AG04450 (cell line): ENCODE measurements around the gene METTL5. TPM values are rescaled to one million over a fixed set of nuclear protein-coding genes. Genes with fewer than 3 reads are reported as not detected.

ENCODE experiments used
- CTCF ChIA-PET: fragments of 300-600, 350-600 bp; formaldehyde crosslinking; extraction: SDS; loops from one replicate; lab custom pipeline; 2022; ENCODE audit warnings: antibody characterized with exemption, inconsistent platforms; lab: Charles Lee
- POLR2A ChIA-PET: fragments of 350-600 bp; formaldehyde crosslinking; extraction: SDS; loops from one replicate; lab custom pipeline; 2021; ENCODE audit warnings: antibody characterized with exemption, inconsistent platforms; lab: Yijun Ruan, JAX
- DNase-seq: peaks from one replicate; pipeline ENCODE4 v3.0.0-alpha.2; 2011; ENCODE audit warnings: low read depth, low spot score
- H3K27ac ChIP-seq: one replicate; pipeline ENCODE4 v1.5.1; 2012; ENCODE audit warnings: low read depth, low read length, control low read depth
- H3K27me3 ChIP-seq: one replicate; pipeline ENCODE4 v1.6.0; 2012; ENCODE audit warnings: low read length; ENCODE audit not compliant: control insufficient read depth, insufficient read depth
- H3K4me3 ChIP-seq: 2 replicates; pipeline ENCODE4 v1.5.1; 2011; ENCODE audit warnings: mild to moderate bottlenecking, low read depth, low read length, control low read depth
- H3K9me3 ChIP-seq: 2 replicates; pipeline ENCODE4 v1.5.1; 2012; ENCODE audit warnings: low read length; ENCODE audit not compliant: control insufficient read depth, insufficient read depth
- CTCF ChIP-seq: IDR thresholded peaks from 2 replicates; pipeline ENCODE4 v1.5.1; 2011; ENCODE audit warnings: low read depth, low read length, control low read depth, inconsistent platforms
- polyA plus RNA-seq: library from polyadenylated mRNA; depleted of rRNA; stranded (reverse); fragments of >200 nt; gene quantifications from 2 replicates; pipeline ENCODE4 v1.2.3, GENCODE V29; 2011

METTL5 gene
- polyA plus RNA-seq, 1 experiment, result 45.0 TPM

DNA sequence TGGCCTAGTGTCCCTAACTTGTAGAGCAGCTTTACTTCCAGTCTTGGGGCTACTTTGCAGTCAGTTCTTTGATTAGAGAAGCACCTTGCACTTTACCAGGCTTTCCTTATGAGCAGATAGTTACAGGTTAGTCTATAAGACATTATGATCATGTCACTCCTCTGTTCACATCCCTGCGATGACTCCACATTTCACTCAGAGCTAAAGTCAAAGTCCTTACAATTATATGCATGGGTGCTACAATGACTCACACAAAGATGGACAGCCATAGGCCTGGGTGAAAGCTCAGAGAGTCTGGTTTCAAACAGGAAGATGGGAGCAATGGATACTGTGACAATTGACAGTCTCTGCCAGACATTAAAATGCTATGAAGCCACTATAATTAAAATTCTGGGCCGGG lies 53.1 kb downstream of the METTL5 start:
- POLR2A ChIA-PET, result interaction anchor here (0.6 kb wide), 1 partner anchor 319 kb away, joined by 4 read pairs; no protein-coding TSS in a partner anchor
- Histone ChIP-seq H3K27ac (no peak overlapping the region), H3K9me3 (peaks cover 8% of the 10 kb centered on the region; the same call in 1 of the 2 replicates), H3K4me3 (no peak overlapping the region), H3K27me3 (peaks cover 12% of the 10 kb centered on the region)
- TF ChIP-seq CTCF, result no peak
- CTCF ChIA-PET, result interaction anchor here (2.1 to 5.0 kb wide), 2 partner anchors 243 to 320 kb away, joined by 10 to 20 read pairs; no protein-coding TSS in a partner anchor
- DNase-seq, result no peak

GRCh38 chr2:169771021-169771420 lies 53.7 kb downstream of the METTL5 start:
- ChIA-PET POLR2A (interaction anchor here (0.6 kb wide), 1 partner anchor 319 kb away, joined by 4 read pairs; no protein-coding TSS in a partner anchor), CTCF (interaction anchor here (0.7 to 5.0 kb wide), 3 partner anchors 31 to 319 kb away, joined by 8 to 20 read pairs (median 10); no protein-coding TSS in a partner anchor)
- DNase-seq, result no peak
- Histone ChIP-seq H3K27me3 (peaks cover 12% of the 10 kb centered on the region), H3K4me3 (no peak overlapping the region), H3K27ac (no peak overlapping the region), H3K9me3 (peaks cover 8% of the 10 kb centered on the region; the same call in 1 of the 2 replicates)
- no peak for TF ChIP-seq CTCF

- no peak for TF ChIP-seq CTCF
- POLR2A ChIA-PET, result no interaction called here
- peaks cover 12% of the 10 kb centered on the region for H3K27me3 ChIP-seq
- CTCF ChIA-PET, result interaction anchor here (0.6 to 5.0 kb wide), 3 partner anchors 8 to 802 kb away, joined by 3 to 20 read pairs (median 4); no protein-coding TSS in a partner anchor
- H3K4me3 ChIP-seq, result peak overlapping the region; percentile 34
- H3K27ac ChIP-seq, result no peak overlapping the region
- no peak for DNase-seq
- H3K9me3 ChIP-seq, result peaks cover 8% of the 10 kb centered on the region; the same call in 1 of the 2 replicates
Observed at GRCh38 chr2:169768262-169768995, 56.3 kb downstream of the METTL5 start.

- POLR2A ChIA-PET, result no interaction called here
- TF ChIP-seq CTCF, result peak; percentile 73
- CTCF ChIA-PET, result interaction anchor here (0.6 to 5.0 kb wide), 3 partner anchors 9 to 803 kb away, joined by 3 to 20 read pairs (median 4); no protein-coding TSS in a partner anchor
- no peak for DNase-seq
- no peak overlapping the region for H3K4me3 ChIP-seq
- peaks cover 12% of the 10 kb centered on the region for H3K27me3 ChIP-seq
- peaks cover 8% of the 10 kb centered on the region; the same call in 1 of the 2 replicates for H3K9me3 ChIP-seq
- no peak overlapping the region for H3K27ac ChIP-seq
Observed at GRCh38 chr2:169767243-169767888, 57.3 kb downstream of the METTL5 start.
